PFSK-1 (cell line): ENCODE measurements around the gene PDCD4.

Source experiments
- FOXP2 ChIP-seq: optimal IDR thresholded peaks from 2 replicates; pipeline ENCODE3; 2011; ENCODE audit warnings: borderline replicate concordance, control low read depth, inconsistent platforms; ENCODE audit not compliant: insufficient read depth; ENCODE audit errors: extremely low read length, extremely low read depth
- POLR2AphosphoS5 ChIP-seq: IDR thresholded peaks from 2 replicates; pipeline ENCODE4 v1.6.1; 2012; ENCODE audit warnings: low read depth, mild to moderate bottlenecking, control low read depth, low read length, moderate library complexity
- REST ChIP-seq, 2 experiments: IDR thresholded peaks; 2 replicates each; pipeline versions ENCODE4 v1.6.1 to v1.8.0; 2011 to 2012; ENCODE audit warnings: low read depth in 2 of 2, low read length in 2 of 2, control low read depth in 1 of 2, inconsistent platforms in 1 of 2, mild to moderate bottlenecking in 1 of 2, moderate library complexity in 1 of 2; ENCODE audit not compliant: insufficient read depth in 1 of 2
- SIN3A ChIP-seq: IDR thresholded peaks from 2 replicates; pipeline ENCODE4 v1.6.1; 2012; ENCODE audit warnings: mild to moderate bottlenecking, low read length, moderate library complexity, borderline replicate concordance; ENCODE audit not compliant: insufficient read depth
- TAF1 ChIP-seq: IDR thresholded peaks from 2 replicates; pipeline ENCODE4 v1.6.1; 2012; ENCODE audit warnings: low read length, control low read depth, borderline replicate concordance; ENCODE audit not compliant: insufficient read depth

Gene PDCD4

GRCh38 chr10:110824660-110825059 lies 47.1 kb upstream of the PDCD4 start:
- no peak for TF ChIP-seq FOXP2
- TF ChIP-seq POLR2AphosphoS5, result no peak
- TF ChIP-seq SIN3A, result no peak
- TF ChIP-seq REST (IDR thresholded peaks at IDR 0.05; ENCODE audit: insufficient read depth in 1 of 2, low read depth in 2 of 2, low read length in 2 of 2), result no peak
- no peak for TF ChIP-seq TAF1

GRCh38 chr10:110825508-110825907 lies 46.2 kb upstream of the PDCD4 start:
- TF ChIP-seq SIN3A (no peak), REST (IDR thresholded peaks at IDR 0.05; ENCODE audit: insufficient read depth in 1 of 2, low read depth in 2 of 2, low read length in 2 of 2) (no peak), TAF1 (no peak), FOXP2 (no peak)

- TF ChIP-seq POLR2AphosphoS5 (no peak), TAF1 (no peak), REST (IDR thresholded peaks at IDR 0.05; ENCODE audit: insufficient read depth in 1 of 2, low read depth in 2 of 2, low read length in 2 of 2) (no peak), SIN3A (no peak), FOXP2 (no peak)
These were observed 44.3 kb upstream of the PDCD4 start for GRCh38 chr10:110827410-110827809.

GRCh38 chr10:110827875-110828274 lies 43.9 kb upstream of the PDCD4 start:
- TF ChIP-seq SIN3A (no peak), TAF1 (no peak), REST (IDR thresholded peaks at IDR 0.05; ENCODE audit: insufficient read depth in 1 of 2, low read depth in 2 of 2, low read length in 2 of 2) (no peak), FOXP2 (no peak), POLR2AphosphoS5 (no peak)

GRCh38 chr10:110828525-110828924 lies 43.2 kb upstream of the PDCD4 start:
- TF ChIP-seq POLR2AphosphoS5 (no peak), TAF1 (no peak), FOXP2 (no peak), SIN3A (no peak), REST (IDR thresholded peaks at IDR 0.05; ENCODE audit: insufficient read depth in 1 of 2, low read depth in 2 of 2, low read length in 2 of 2) (no peak)
